ENCODE measurements around the gene ARHGEF16. TPM values are rescaled to one million over a fixed set of nuclear protein-coding genes. Genes with fewer than 3 reads are reported as not detected.

The ARHGEF16 gene
- total RNA-seq, 1 donor from 2014 or later, result 1.5 TPM

DNA sequence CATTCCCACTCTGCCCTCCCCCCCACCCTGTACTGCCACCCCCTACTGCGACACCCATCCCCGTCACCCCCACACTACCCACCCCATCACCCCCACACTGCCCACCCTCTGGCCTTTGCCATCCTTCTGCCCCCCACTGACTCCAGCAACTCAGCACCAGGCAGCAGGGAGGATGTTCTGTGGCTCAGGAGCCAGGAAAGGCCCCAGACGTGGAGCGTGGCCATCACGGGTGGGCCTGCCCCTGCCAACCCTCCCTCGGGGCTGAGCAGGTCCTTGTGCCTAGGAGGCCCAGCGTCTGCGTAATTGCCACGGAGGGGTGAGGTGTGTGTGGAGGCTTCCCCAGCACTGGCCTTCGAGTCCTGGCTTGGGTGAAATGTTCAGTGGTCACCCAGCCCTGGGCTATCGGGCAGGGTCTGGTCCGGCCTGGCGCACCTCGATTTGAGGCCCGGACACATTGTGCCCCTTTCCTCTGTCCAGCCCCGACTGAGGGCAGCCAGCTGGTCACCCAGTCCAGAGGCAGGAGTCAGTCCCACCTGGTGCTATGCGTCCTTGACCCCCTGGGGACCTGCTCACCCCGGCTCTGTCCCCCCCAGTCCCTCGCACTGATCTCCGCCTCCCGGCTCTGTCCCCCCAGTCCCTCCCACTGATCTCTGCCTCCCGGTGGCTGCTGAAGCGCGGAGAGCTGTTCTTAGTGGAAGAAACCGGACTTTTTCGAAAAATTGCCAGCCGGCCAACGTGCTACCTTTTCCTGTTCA, 23.0 kb downstream of the ARHGEF16 start:
- no peak for DNase-seq (ENCODE audit: extremely low read depth, low read depth, low spot score)

DNA sequence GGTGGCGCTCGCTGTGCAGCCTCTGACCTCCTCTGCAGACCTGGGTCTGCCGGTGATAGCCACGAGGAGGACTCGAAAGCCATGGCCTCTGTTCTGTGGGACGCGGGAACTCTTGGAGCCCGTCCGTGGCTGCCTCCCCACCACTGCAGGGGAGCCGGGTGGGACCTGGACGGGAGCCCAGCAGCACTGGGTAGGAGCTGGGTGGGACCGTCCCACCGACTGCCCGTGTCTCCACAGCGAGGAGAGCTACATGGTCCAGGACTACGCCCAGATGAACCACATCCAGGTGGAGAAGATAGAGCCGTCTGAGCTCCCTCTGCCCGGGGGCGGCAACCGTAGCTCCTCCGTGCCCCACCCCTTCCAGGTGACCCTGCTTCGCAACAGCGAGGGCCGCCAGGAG, 23.7 kb downstream of the ARHGEF16 start:
- no peak for DNase-seq (ENCODE audit: extremely low read depth, low read depth, low spot score)

DNA sequence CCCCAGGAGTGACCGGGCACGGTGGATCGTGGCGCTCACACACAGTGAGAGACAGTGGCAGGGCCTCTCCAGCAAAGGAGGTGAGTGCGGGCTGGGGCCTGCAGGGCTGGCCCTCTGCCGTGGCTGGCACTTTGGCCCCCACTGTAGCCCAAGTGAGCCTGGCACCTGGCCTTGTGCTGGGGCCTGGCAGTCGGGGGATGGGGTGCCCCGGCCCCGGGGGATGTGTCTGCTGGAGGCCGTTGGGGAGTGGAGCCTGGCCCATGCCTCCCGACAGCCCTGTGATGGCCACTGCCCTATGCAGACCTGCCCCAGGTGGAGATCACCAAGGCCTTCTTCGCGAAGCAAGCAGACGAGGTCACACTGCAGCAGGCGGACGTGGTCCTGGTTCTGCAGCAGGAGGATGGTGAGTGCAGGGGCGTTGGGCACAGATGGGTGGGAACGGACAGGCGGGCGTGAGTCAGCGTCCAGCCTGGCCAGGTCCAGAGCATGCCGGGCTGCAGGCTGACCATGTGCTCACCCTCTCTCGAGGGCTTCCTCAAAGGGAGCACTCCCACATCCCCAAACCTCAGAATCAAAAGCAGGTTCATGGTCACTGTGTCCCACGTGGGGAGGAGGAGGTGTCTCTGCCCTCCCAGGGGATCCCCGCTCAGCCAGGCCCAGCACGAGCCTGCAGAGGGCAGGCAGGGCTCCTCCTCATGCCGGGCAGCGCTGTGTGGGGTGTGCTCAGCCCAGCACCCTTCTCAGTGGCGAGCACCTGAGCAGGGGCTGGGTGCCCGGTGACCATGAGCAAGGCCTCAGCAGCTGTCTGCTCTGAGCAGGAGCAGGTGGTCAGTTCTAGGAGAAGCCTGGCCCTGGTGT, 25.3 kb downstream of the ARHGEF16 start:
- no peak for DNase-seq (ENCODE audit: extremely low read depth, low read depth, low spot score)

DNA sequence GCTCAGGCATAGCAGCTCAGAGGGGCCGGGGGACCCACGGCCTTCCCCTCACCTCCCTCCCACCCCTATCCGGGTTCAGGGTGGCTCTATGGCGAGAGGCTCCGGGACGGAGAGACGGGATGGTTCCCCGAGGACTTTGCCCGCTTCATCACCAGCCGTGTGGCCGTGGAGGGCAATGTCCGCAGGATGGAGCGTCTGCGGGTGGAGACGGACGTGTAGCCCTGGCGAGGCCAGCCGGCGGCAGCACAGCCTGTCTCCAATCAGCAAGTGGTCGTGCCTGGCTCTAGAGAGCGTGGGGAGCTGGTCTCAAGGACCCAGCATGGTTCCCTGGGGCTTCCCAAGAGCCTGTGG, 25.9 kb downstream of the ARHGEF16 start:
- DNase-seq (ENCODE audit: extremely low read depth, low read depth, low spot score), result no peak

DNA sequence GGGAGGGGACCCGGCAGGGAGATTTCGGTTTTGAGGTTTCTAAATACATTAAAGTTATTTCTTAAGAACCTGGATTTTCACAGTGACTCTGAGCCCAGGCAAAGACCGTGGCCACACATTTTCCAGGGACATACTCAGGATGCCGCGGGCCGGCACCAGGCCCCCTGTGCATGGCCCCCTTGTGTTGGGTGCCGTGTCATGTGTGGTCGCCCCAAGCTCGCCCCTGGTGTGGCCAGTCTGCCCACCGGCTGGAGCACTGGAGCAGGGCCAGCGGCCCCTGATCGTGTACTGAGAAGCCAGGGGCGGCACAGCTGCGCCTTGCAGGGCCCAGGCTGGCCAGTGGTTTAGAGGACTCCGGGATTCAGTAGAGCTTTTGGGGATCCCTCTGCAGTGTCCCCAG, 26.6 kb downstream of the ARHGEF16 start:
- DNase-seq (ENCODE audit: extremely low read depth, low read depth, low spot score), result no peak

DNA sequence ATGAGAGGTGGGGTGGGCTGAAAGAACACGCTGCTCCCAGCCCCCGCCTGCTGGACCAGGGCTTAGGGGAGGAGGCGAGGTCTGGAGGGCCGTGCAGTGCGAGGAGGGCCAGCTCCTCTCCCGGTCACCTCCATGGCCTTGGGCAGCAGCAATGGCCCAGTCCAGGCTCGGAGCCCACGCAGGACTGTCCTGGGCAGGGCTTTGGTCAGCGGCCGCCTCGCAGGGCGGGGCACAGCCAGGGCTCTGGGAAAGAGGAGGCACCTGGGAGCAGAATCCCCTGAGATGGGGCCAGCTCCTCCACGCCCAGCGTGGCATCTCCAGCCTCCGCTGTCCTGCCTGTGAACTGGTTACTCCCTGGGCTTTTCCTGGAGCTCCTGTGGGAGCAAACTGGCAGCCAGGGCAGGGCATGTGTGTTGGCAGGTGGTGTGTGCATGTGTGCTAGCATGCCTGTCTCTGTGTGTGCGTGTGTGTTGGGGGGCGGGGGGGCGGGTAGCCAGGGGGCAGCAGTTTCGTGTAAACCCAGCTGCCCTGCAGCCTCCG, 27.4 kb downstream of the ARHGEF16 start:
- no peak for DNase-seq (ENCODE audit: extremely low read depth, low read depth, low spot score)

DNA sequence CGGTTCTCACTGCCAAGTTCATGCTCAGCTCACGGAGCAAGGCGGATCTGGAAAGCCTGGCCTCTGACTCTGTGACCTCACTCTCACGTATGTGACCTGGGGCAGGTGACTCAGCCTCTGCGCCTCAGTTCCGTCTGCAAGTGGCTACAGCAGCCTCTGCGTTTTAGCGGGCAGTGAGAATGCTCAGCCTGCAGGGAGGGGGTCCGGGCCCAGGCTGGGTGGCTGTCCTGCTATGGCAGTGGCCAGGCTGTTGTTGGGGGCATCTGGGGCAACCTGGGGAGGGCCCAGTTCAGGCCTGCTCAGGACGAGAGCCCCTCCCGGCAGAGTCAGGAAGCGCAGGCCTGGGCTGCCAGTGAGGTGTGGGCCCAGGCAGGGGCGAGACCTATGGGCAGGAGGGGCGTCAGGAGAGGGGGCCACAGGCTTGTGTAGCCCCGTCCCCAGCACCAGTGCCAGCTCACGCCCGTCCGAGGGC, 27.9 kb downstream of the ARHGEF16 start:
- DNase-seq (ENCODE audit: extremely low read depth, low read depth, low spot score), result no peak

DNA sequence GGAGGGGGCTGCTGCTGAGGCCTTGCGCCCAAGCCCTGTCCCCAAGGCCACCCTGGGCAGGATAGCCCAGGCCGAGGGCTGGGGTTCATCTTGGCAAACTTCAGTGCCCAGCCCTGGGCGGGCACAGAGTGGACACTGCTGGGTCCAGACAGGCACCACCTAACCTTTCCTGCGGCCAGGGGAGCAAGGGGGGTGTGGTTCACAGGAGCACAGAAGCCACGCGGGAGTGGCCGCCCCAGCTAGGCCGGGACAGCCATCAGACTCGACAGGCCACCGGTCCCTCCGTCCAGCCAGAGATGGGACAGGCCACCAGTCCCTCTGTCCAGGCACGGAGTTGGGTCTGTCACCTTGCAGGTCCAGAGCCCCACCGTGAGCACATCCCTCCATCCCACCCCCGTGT, 28.9 kb downstream of the ARHGEF16 start:
- DNase-seq (ENCODE audit: extremely low read depth, low read depth, low spot score), result no peak

DNA sequence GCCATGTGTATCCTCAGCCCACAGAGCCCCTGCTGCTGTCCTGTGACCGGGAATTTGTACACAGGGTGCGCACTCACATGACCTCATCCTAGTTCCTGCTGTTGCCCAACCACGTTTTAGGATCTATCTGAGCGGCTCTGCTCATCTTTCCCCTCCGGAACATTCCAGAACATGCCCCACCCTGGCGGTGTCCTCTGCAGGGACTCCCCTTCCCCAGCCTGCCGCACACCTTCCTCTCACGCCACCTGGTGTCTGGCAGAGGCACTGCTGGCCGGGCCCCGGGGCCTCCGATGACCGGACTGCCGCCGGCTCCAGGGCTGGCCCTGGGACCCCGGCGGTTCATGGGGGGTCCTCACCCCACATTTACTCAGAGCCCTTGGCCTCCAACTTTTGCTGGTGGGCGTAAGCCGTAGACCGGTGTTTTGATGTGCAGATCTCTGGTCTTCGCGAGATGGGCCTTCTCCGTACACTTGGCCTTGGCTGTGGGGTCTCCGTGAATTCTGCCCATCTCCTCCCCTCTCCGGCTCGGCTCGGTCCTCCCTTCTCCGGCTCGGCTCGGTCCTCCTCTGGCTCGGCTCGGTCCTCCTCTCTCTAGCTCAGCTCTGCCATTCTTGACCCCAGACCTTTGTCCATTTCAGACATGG, 29.5 kb downstream of the ARHGEF16 start:
- no peak for DNase-seq (ENCODE audit: extremely low read depth, low read depth, low spot score)

DNA sequence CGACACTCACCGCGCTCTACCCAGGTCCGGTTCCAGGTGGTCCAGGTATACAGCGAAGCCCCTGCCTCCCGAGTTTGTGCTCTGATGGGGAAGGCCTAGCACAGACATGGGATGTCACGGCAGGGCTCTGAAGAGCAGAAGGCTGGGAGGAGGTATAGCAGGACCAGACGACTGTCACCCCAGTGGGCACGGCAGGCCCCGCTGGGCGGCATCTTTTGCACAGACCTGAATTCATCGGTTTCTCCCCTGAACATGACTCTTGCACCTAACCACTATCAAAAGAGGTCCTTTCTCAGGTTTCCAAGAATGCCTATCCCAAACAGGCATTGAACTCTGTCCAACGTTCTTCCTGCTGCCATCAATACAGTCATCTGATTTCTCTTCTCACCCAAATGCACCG, 30.6 kb downstream of the ARHGEF16 start:
- DNase-seq (ENCODE audit: extremely low read depth, low read depth, low spot score), result no peak

DNA sequence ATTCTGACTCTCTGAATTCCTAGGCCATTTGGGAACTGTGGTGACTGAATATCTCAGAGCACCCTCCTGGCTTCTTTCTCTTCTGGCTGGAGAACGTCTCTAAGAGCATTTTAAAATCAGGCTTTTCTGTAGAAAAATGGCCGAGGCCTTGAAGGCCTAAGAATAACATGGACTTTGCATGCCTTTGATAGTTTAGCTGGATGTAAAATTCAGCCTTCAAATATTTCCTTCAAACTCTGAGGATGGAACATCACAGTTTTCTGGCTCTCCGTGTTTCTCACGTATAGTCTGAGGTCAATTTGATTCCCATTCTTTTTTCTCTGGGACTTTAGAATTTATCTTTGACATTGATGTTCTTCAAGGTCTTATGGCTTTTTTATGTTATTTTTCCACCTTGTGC, 34.0 kb downstream of the ARHGEF16 start:
- DNase-seq (ENCODE audit: extremely low read depth, low read depth, low spot score), result no peak

DNA sequence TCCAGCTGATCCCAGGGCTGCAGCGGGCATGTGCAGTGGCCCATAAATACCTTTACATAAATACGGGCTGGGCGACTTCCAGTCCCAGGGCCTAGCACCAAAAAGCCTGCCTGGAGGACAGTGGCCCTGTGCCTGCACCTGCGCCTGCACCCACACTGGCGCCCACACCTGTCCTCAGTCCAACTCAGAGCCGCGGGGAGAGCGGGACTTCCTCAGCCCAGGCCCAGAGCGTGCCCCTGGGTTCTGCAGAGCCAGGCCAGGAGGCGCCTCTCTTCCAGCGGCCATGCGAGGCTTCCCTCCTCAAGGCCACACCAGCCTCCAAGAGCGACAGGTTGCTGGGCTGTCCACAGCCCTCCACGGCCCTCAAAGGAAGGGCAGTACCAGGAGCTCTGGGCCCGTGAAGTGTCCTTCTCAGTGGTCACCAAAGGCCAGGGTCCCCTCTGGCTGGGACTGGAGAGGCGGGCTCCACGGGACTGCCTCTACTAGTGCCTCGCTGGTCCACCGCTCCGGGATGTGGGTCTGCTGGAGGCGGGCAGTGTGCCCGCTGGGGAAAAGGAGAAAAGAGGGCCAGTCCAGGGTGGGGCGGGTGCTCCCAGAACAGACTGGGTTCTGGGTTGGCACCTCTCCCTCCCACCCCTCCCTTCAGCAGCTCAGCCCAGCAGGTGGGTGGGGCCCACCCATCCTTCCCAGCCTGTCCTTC, 35.7 kb downstream of the ARHGEF16 start:
- no peak for DNase-seq (ENCODE audit: extremely low read depth, low read depth, low spot score)

DNA sequence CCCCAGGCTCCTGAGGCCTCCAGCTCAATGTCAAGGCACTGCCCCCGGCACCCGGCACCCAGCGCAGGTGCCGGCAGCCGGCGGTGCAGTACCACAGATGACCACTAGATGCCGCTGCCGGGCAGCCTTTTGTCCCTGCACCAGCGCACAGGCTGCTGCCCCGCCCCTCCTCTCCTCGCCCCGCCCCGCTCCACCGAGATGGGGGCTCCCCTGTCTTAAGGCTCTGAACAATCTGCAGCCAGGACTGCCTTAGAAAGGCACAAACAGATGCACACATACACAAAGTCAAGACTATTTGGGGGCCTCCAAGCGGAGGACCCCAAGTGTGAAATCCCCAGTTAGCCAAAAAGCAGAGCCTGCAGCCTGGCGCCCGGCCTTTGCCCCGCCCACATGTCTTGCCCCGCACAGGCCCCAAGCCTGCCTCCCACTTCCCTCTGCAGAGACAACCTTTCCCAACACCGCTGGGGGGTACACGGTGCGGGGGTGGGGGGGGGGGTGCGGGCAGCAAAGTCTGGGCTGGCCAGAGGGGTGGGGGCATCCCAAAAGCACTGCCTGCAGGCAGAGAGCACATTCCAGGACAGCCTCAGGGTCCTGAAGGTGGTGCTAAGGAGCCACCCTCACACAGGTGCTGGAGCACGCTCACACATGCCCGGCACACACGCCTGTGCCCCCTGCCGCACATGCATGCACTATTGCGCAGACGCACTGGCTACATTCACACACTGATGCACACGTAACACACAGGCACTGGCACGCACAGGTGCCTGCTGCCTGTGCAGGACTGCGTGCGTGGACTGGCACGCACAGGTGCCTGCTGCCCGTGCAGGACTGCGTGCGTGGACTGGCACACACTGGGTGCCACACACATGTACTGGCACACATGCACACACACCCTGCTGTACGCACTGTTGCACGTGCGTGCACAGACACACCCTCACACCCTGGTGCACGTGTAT, 37.1 kb downstream of the ARHGEF16 start:
- no peak for DNase-seq (ENCODE audit: extremely low read depth, low read depth, low spot score)

DNA sequence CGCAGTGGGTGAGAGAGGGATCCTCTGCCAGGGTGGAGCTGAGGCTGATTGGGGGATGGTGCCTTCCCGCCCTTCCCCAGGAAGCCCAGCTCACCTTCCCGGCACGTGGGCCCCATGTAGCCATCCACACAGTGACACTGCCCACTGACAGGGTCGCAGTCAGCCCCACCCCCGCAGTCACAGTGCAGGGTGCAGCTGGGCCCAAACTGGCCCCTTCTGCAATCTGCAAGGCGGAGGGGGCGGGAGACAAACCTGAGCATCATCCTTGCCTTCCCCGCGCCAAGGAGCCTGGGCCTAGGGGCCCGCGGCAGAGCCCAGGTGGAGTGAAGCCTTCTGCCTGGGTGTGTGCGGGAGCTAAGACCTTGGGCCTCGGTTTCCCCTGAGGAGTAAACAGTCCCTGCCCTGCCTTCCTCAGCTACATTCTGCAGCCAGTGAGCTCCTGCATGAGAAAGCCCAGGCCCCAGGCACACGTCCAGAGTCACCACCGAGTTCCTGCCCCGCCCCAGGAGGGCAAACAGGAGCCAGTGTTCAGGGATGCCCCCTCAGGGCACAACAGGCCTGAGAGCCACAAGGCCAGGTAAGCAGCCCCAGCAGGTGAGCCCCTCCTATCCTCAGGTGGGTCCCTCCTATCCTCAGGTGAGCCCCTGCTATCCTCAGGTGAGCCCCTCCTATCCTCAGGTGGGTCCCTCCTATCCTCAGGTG, 38.2 kb downstream of the ARHGEF16 start:
- no peak for DNase-seq (ENCODE audit: extremely low read depth, low read depth, low spot score)

DNA sequence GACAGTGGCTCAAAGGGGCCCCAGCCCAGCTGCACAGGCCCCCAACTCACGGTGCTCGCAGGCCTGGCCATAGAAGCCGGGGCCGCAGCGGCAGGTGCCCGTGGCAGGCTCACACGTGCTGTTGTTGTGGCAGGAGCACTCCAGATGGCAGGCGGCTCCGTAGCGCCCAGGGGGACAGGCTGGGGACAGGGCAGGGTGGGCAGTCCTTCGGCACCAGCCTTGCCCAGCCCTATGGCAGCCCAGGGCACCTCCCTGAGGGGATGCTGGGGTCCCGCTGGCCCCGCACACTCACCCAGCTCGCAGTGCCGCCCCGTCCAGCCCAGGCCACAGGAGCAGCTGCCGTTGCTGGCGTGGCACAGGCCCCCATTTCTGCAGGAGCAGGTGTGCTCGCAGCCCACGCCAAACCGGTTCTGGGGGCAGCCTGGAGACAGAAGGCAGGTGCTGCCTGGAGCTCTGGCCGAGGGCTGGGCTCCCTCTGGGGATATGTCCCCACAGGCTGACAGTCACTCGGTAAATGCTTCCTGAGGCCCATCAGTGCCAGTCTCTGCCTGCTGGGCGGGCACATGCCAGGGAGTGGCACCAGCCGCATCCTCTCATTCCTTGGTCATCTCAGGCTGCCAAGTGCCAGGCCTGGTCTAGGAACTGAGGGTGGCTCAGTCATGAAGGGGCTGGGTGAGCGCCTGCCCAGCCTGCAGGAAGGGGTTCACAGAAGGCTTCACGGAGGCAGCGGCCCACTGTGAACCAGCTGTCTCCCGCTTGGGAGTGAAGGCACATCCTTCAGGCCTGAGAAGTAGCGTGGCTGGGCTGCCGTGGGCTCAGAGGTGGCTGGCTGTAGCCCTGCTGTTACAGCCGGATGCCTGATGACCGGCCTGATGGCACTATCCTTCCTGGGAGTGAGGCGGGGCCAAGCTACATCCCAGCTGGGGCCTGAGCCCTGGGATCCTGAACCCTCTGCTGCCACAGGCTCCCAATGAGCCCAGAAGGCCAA, 40.1 kb downstream of the ARHGEF16 start:
- DNase-seq (ENCODE audit: extremely low read depth, low read depth, low spot score), result no peak

DNA sequence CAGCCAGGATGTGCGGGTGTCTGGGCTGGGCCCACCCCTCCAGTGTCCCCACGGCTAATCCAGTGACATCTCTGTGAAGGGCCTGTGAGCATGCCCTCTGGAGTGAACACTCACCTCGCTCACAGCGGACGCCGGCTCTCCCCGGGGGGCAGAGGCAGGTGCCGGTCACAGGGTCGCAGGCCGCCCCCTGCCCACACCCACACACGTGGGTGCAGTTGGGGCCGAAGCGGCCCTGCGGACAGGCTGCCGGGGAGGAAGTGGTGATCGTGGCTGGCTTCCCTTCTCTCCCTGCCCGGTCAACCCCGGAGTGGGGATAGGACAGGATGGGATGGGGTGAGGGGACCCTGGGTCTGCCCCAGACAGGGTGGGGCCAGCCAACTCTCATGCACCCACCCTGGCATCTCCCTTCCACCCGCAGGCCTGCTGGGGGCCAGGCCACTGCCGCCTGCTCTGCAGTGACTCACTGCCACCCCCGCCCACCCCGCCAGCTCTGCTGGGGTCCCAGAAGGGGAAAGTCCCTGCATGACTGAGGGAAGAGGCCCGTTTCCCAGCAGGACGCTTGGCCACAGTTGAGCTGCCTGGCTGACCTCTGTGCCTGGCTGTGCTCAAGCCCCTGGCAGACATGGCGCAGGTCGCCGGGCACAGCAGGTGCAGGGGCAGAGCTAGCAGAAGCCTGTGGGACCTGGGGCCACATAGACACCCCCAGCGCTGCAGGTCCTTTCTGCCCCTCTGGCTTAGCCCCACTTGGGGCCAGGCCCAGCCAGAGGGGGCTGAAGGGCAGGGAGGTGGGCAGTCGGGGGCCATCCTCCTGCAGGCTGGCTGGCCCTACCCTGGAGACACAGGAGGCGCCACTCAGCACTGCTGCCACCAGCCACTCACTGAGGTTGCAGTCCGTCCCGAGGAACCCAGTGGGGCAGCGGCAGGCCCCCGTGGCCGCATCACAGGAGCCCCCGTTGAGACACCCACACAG, 41.6 kb downstream of the ARHGEF16 start:
- DNase-seq (ENCODE audit: extremely low read depth, low read depth, low spot score), result no peak

DNA sequence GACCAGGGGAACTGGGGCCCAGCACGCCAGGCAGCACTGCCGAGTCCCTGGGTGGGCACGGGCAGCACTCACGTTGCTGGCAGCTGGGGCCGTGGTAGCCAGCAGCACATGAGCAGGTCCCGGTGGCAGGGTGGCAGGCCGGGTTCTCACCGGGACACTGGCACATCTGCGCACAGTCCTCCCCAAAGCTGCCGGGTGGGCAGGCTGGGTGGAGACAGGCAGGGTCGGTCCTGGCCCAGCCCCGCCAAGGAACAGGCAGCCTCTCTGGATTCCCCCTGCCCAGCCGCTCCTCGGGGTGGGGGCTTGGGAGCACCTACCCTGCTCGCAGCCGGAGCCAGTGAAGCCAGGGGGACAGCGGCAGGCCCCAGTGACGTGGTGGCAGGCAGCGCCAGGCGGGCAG, 42.5 kb downstream of the ARHGEF16 start:
- DNase-seq (ENCODE audit: extremely low read depth, low read depth, low spot score), result no peak

All from glomerular endothelial cell (primary cell).